Transverse colon (tissue), 3 donors: ENCODE results near the gene PRKCZ.

Experiments used
- EP300 ChIP-seq: sonication (generic); formaldehyde crosslinking; IDR thresholded peaks from one replicate; pipeline ENCODE4 v1.6.1; 2017; ENCODE audit warnings: antibody characterized with exemption, low read depth
- POLR2A ChIP-seq: fragments of 450-650 bp; IDR thresholded peaks from one replicate; pipeline ENCODE4 v1.6.1; 2016; ENCODE audit warnings: antibody characterized with exemption, mild to moderate bottlenecking, moderate library complexity
- TF ChIP-seq, protein P1 (sequence below), 5 experiments: fragments of 200-600 bp in 3 of 5; fragments of 450-650 bp in 2 of 5; sonication (generic) in 3 of 5; IDR thresholded peaks; 1 replicate in 2 of 5; 2 replicates in 3 of 5; pipeline ENCODE4 v1.5.1; 2016 to 2017; ENCODE audit warnings: antibody characterized with exemption in 5 of 5, inconsistent platforms in 3 of 5, mild to moderate bottlenecking in 2 of 5, moderate library complexity in 1 of 5

DNA sequence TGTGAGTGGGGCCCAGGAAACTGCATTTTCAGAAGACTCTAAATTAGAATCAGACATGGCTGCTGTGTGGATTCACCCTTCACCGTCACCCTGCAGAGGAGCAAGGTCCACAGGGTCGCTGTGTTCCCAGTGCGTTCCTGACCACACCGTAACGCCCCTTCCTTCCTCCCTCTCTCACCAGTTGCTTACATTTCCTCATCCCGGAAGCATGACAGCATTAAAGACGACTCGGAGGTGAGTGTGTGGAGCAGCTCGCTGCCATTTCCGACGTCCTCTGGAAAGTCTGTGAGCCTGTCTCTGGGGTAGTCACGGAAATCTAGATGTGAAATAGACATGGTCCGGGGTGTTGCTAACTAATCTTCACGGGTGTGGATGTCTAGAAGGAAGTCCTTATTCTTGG lies 98.5 kb downstream of the PRKCZ start:
- TF ChIP-seq, protein P1, sequence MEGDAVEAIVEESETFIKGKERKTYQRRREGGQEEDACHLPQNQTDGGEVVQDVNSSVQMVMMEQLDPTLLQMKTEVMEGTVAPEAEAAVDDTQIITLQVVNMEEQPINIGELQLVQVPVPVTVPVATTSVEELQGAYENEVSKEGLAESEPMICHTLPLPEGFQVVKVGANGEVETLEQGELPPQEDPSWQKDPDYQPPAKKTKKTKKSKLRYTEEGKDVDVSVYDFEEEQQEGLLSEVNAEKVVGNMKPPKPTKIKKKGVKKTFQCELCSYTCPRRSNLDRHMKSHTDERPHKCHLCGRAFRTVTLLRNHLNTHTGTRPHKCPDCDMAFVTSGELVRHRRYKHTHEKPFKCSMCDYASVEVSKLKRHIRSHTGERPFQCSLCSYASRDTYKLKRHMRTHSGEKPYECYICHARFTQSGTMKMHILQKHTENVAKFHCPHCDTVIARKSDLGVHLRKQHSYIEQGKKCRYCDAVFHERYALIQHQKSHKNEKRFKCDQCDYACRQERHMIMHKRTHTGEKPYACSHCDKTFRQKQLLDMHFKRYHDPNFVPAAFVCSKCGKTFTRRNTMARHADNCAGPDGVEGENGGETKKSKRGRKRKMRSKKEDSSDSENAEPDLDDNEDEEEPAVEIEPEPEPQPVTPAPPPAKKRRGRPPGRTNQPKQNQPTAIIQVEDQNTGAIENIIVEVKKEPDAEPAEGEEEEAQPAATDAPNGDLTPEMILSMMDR (IDR thresholded peaks at IDR 0.05), result no peak
- TF ChIP-seq POLR2A (peak; percentile 27), EP300 (no peak)
